ENCODE measurements around the gene ESD.
A peak's percentile ranks its signal among the peaks of the same experiment; 100 is the strongest.
"Not testable (repeated sequence)": the region's sequence is repeated elsewhere in the genome, so short reads cannot be mapped to it uniquely, and the experiment has no call there.

ESD gene

DNA sequence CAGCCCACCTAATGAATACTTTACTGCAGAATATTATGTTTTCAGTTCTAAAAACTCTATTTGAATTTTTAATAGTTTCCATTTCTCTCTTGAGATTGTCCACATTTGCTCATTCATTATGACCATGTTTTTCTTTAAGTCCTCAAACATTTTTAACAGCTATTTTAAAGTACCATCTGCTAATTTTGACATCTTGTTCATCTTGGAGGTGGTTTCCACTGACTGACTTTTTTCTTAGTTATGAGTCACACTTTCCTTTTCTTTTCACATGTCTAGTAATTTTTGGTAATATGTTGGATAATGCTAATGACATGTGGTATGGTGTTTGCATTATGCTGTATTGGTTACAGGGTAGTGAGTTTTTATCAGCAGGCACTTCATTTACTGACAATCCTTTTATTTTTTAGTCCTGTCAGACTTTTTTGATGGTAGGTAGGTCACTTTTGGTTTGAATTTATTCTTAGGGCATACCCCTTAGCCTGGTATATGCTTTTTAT, 15.4 kb upstream of the ESD start:
- no peak overlapping the region for H3K4me3 ChIP-seq (ENCODE audit: control insufficient read depth, low read depth, low read length)
- DNase-seq (ENCODE audit: low read depth) = peak; percentile 8
- no peak for TF ChIP-seq CTCF (conservative IDR thresholded peaks at IDR 0.05; ENCODE audit: control insufficient read depth, insufficient read depth, low read depth, low read length)

GRCh38 chr13:46810440-46810839, 13.5 kb upstream of the ESD start:
- no peak for TF ChIP-seq CTCF (conservative IDR thresholded peaks at IDR 0.05; ENCODE audit: control insufficient read depth, insufficient read depth, low read depth, low read length)
- no peak overlapping the region for H3K4me3 ChIP-seq (ENCODE audit: control insufficient read depth, low read depth, low read length)
- peak; percentile 14 for DNase-seq (ENCODE audit: low read depth)

GRCh38 chr13:46804921-46805320, 8.0 kb upstream of the ESD start:
- DNase-seq (ENCODE audit: low read depth); H3K4me3 ChIP-seq (ENCODE audit: control insufficient read depth, low read depth, low read length): not testable (repeated sequence)

DNA sequence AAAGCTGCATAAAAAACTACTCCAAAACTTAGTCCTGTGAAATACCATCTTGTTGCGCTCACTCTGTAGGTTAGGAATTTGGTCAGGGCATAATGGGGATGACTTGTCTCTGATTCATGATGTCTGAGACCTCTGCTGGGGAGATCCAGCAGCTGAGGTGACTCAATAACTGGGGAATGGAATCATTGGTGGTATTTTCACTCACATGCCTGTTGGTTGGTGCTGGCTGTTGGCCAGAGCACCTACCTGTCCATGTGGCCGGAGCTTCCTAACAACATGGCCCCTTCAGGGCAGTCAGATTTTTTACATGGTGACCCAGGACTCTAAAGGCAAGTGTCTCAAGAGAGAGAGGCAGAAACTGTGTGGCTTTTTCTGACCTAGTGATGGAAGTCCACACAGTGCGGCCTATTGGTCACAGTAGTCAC, 7.4 kb upstream of the ESD start:
- TF ChIP-seq CTCF (conservative IDR thresholded peaks at IDR 0.05; ENCODE audit: control insufficient read depth, insufficient read depth, low read depth, low read length) = peak; percentile 9
- no peak overlapping the region for H3K4me3 ChIP-seq (ENCODE audit: control insufficient read depth, low read depth, low read length)
- DNase-seq (ENCODE audit: low read depth) = peak; percentile 97

- TF ChIP-seq CTCF (conservative IDR thresholded peaks at IDR 0.05; ENCODE audit: control insufficient read depth, insufficient read depth, low read depth, low read length) = no peak
Observed at GRCh38 chr13:46803586-46803985, 6.6 kb upstream of the ESD start.

GRCh38 chr13:46801858-46802257, 4.9 kb upstream of the ESD start:
- DNase-seq (ENCODE audit: low read depth) = no peak
- TF ChIP-seq CTCF (conservative IDR thresholded peaks at IDR 0.05; ENCODE audit: control insufficient read depth, insufficient read depth, low read depth, low read length) = no peak
- H3K4me3 ChIP-seq (ENCODE audit: control insufficient read depth, low read depth, low read length) = no peak overlapping the region

More at GRCh38 chr13:46803586-46803985, 6.6 kb upstream of the ESD start:
- peak; percentile 70 for DNase-seq (ENCODE audit: low read depth)
- no peak overlapping the region for H3K4me3 ChIP-seq (ENCODE audit: control insufficient read depth, low read depth, low read length)

DNA sequence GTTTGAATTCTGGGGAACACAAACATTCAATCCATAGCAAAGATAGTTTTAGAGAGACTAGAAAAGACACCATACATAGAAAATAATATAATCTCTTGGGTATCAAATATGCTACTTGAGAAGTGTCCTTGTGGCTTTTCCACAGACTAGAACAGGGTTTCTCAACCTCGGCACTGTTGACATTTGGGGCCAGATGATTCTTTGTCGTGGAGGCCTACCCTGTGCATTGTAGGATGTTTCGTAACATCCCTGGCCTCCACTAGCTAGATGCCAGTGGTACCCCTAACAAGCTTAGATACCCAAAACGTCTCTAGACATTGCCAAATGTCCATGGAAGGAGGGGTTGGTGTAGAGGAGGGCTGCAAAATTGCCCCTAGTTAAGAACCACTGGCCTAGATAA, 2.2 kb upstream of the ESD start:
- no peak overlapping the region for H3K4me3 ChIP-seq (ENCODE audit: control insufficient read depth, low read depth, low read length)
- no peak for DNase-seq (ENCODE audit: low read depth)
- no peak for TF ChIP-seq CTCF (conservative IDR thresholded peaks at IDR 0.05; ENCODE audit: control insufficient read depth, insufficient read depth, low read depth, low read length)
